SK-N-SH (cell line): ENCODE data around the gene KLC4. TPM values are rescaled to one million over a fixed set of nuclear protein-coding genes. Genes with fewer than 3 reads are reported as not detected.
A peak's percentile ranks its signal among the peaks of the same experiment; 100 is the strongest.

Experiments used
- CTCF ChIA-PET: fragments of 300-600, 350-600 bp; formaldehyde crosslinking; extraction: SDS; loops from one replicate; lab custom pipeline; 2021; lab: Yijun Ruan, JAX
- POLR2A ChIA-PET: fragments of 350-600 bp; sonication (Branson Sonifier 250); formaldehyde crosslinking; extraction: SDS; loops from one replicate; lab custom pipeline; 2020; ENCODE audit warnings: antibody characterized with exemption, inconsistent platforms; lab: Yijun Ruan, JAX
- DNase-seq: peaks from one replicate; pipeline ENCODE4 v3.0.0; 2012
- H2AFZ ChIP-seq: fragments of 200-600 bp; sonication (generic); 2 replicates; pipeline ENCODE4 v1.8.1; 2016; ENCODE audit warnings: antibody characterized with exemption, mild to moderate bottlenecking, low read depth
- H3F3A ChIP-seq: fragments of 200-600 bp; sonication (generic); replicated peaks from 2 replicates; pipeline ENCODE3; 2016; ENCODE audit warnings: antibody characterized with exemption, mild to moderate bottlenecking; ENCODE audit not compliant: insufficient read depth
- H3K27ac ChIP-seq, 2 experiments: fragments of 200-500 bp in 1 of 2; fragments of 200-600 bp in 1 of 2; sonication (Bioruptor generic) in 1 of 2; sonication (generic), shearing (Covaris generic) in 1 of 2; 2 replicates each; pipeline versions ENCODE4 v1.5.1 to v1.6.1; 2014 to 2016; ENCODE audit warnings: low read depth in 2 of 2, inconsistent platforms in 1 of 2, low read length in 1 of 2, mild to moderate bottlenecking in 1 of 2, mixed read lengths in 1 of 2
- H3K27me3 ChIP-seq: fragments of 200-600 bp; sonication (generic), shearing (Covaris generic); 2 replicates; pipeline ENCODE4 v1.6.1; 2016; ENCODE audit warnings: mixed run types; ENCODE audit not compliant: insufficient read depth
- H3K36me3 ChIP-seq, 2 experiments: fragments of 200-500 bp in 1 of 2; fragments of 200-600 bp in 1 of 2; sonication (Bioruptor generic) in 1 of 2; sonication (generic) in 1 of 2; replicated peaks in 1 of 2; 2 replicates each; pipeline versions ENCODE3 to v1.5.1; 2014 to 2016; ENCODE audit warnings: low read length in 1 of 2, mild to moderate bottlenecking in 1 of 2; ENCODE audit not compliant: insufficient read depth in 2 of 2, control insufficient read depth in 1 of 2
- H3K4me1 ChIP-seq, 2 experiments: fragments of 200-500 bp in 1 of 2; fragments of 200-600 bp in 1 of 2; sonication (Bioruptor generic) in 1 of 2; sonication (generic), shearing (Covaris generic) in 1 of 2; 2 replicates each; pipeline versions ENCODE4 v1.5.1 to v1.6.1; 2014 to 2016; ENCODE audit warnings: low read depth in 1 of 2, low read length in 1 of 2, mixed run types in 1 of 2; ENCODE audit not compliant: insufficient read depth in 2 of 2, control insufficient read depth in 1 of 2
- H3K4me2 ChIP-seq: fragments of 200-600 bp; sonication (generic), shearing (Covaris generic); 2 replicates; pipeline ENCODE4 v1.6.1; 2017; ENCODE audit warnings: mixed run types
- H3K4me3 ChIP-seq, 2 experiments: fragments of 200-500 bp in 1 of 2; fragments of 200-600 bp in 1 of 2; sonication (Bioruptor generic) in 1 of 2; sonication (generic), shearing (Covaris generic) in 1 of 2; 2 replicates each; pipeline versions ENCODE4 v1.5.1 to v1.8.1; 2014 to 2016; ENCODE audit warnings: low read depth in 2 of 2, inconsistent platforms in 1 of 2, low read length in 1 of 2, mild to moderate bottlenecking in 1 of 2, mixed read lengths in 1 of 2, moderate library complexity in 1 of 2
- H3K79me2 ChIP-seq: fragments of 200-600 bp; sonication (generic); 2 replicates; pipeline ENCODE4 v1.8.1; 2017; ENCODE audit warnings: mild to moderate bottlenecking; ENCODE audit not compliant: insufficient read depth
- H3K9ac ChIP-seq: fragments of 200-600 bp; sonication (generic); 2 replicates; pipeline ENCODE4 v1.6.1; 2017; ENCODE audit warnings: mixed run types
- H3K9me2 ChIP-seq: fragments of 200-600 bp; sonication (generic); 2 replicates; pipeline ENCODE4 v1.6.1; 2017; ENCODE audit warnings: mixed run types
- H3K9me3 ChIP-seq: fragments of 200-600 bp; sonication (generic); 2 replicates; pipeline ENCODE4 v1.6.1; 2017; ENCODE audit warnings: mixed run types, mild to moderate bottlenecking, moderate library complexity
- H4K20me1 ChIP-seq: fragments of 200-600 bp; sonication (generic); 2 replicates; pipeline ENCODE4 v1.6.1; 2017; ENCODE audit warnings: mild to moderate bottlenecking, mixed run types; ENCODE audit not compliant: insufficient read depth
- CHD2 ChIP-seq: fragments of 150-350 bp; IDR thresholded peaks from 2 replicates; pipeline ENCODE4 v1.6.1; 2018; ENCODE audit warnings: low read length; ENCODE audit not compliant: partially characterized antibody
- ELF1 ChIP-seq: IDR thresholded peaks from 2 replicates; pipeline ENCODE4 v1.4.0; 2012
- EZH2phosphoT487 ChIP-seq: fragments of 200-600 bp; sonication (generic); IDR thresholded peaks from 2 replicates; pipeline ENCODE4 v1.6.1; 2017; ENCODE audit warnings: low read depth, mixed run types, mild to moderate bottlenecking, antibody characterized with exemption, moderate library complexity, borderline replicate concordance
- FOXM1 ChIP-seq: IDR thresholded peaks from 2 replicates; pipeline ENCODE4 v1.4.0; 2012; ENCODE audit warnings: low read depth, mild to moderate bottlenecking
- GABPA ChIP-seq: IDR thresholded peaks from 2 replicates; pipeline ENCODE4 v1.4.0; 2012; ENCODE audit warnings: low read depth, mild to moderate bottlenecking
- MXI1 ChIP-seq: IDR thresholded peaks from 2 replicates; pipeline ENCODE4 v1.6.1; 2012; ENCODE audit warnings: mild to moderate bottlenecking, low read depth, low read length, improper control_type of control experiment
- NRF1 ChIP-seq: IDR thresholded peaks from 2 replicates; pipeline ENCODE4 v1.6.1; 2012; ENCODE audit warnings: low read depth, mild to moderate bottlenecking, low read length
- RAD21 ChIP-seq: IDR thresholded peaks from 2 replicates; pipeline ENCODE4 v1.6.1; 2012; ENCODE audit warnings: mild to moderate bottlenecking, low read length
- RXRA ChIP-seq: IDR thresholded peaks from 2 replicates; pipeline ENCODE4 v1.4.0; 2012; ENCODE audit warnings: low read depth, mild to moderate bottlenecking, borderline replicate concordance
- TAF1 ChIP-seq: IDR thresholded peaks from 2 replicates; pipeline ENCODE4 v1.6.1; 2012; ENCODE audit warnings: low read depth, mild to moderate bottlenecking, low read length, moderate library complexity, borderline replicate concordance
- TEAD4 ChIP-seq: IDR thresholded peaks from 2 replicates; pipeline ENCODE4 v1.4.0; 2012; ENCODE audit warnings: mild to moderate bottlenecking, borderline replicate concordance; ENCODE audit not compliant: insufficient read depth
- YY1 ChIP-seq: IDR thresholded peaks from 2 replicates; pipeline ENCODE4 v1.4.0; 2012; ENCODE audit warnings: low read depth, mild to moderate bottlenecking
- WGBS: methylation state at CpG from one replicate; pipeline ENCODE4 v1.1.6; 2017; ENCODE audit warnings: low lambda C conversion rate; 5-methylcytosine and 5-hydroxymethylcytosine counted together
- polyA plus RNA-seq, 3 experiments: library from polyadenylated mRNA; depleted of rRNA; stranded (reverse); fragments of >200 nt; gene quantifications; 2 replicates each; pipeline ENCODE4 v1.2.3, GENCODE V29; 2012
- TF ChIP-seq, protein P1 (sequence below): IDR thresholded peaks from 2 replicates; pipeline ENCODE4 v1.4.0; 2012; ENCODE audit warnings: low read depth, borderline replicate concordance
- TF ChIP-seq, protein P2 (sequence below): IDR thresholded peaks from 2 replicates; pipeline ENCODE4; 2012
- TF ChIP-seq, protein P3 (sequence below): IDR thresholded peaks from 2 replicates; pipeline ENCODE4 v1.4.0; 2012; ENCODE audit warnings: low read depth
- TF ChIP-seq, protein P4 (sequence below): IDR thresholded peaks from 2 replicates; pipeline ENCODE4 v1.6.1; 2012; ENCODE audit warnings: mild to moderate bottlenecking, low read depth, low read length, moderate library complexity
- TF ChIP-seq, protein P5 (sequence below): IDR thresholded peaks from 2 replicates; pipeline ENCODE4 v1.4.0; 2012; ENCODE audit warnings: low read depth, borderline replicate concordance

The KLC4 gene
- polyA plus RNA-seq, 1 of the 3 experiments (the other 2 are of a cell fraction), result 17.5 TPM

DNA sequence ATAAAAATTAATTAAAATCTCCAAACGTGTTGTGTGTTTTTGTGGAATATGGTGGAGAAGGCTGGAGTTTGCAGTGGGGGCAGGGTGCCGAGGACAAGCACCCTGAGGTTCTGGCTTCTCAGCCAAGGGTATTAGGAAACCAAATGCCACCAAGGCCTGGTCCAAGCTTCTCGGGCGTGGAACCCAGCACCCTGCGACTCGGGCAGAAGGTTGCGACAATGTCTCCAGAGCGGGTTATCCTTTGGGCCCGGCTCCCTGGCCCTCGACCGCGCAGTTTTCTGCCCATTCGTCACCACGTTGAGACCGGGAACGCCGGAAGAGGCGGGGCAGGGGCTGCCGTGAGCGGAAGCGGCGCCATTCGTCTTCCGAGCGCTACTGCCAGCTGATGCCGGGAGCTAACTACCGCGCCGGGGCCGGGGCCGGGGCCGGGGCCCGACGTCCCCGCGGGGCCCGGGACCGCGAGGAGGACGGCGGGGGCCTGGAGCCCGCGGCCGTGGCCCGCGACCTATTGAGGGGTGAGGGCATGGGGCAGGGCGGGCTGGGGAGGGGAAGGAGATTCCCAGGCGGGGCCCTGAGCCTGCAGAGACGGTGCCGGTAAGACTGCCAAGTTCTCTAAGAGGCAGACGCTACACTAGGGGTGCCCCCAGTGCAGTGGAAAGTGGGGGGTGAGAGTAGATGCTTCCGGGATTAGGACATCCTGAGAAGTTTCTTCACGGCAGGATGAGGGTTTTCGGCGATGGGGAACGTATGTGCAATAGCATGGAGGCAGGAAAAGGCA is 38.0 kb upstream of the KLC4 start, which contains the start of gene RRP36 (continued):
- TF ChIP-seq CHD2, result peak; percentile 45

DNA sequence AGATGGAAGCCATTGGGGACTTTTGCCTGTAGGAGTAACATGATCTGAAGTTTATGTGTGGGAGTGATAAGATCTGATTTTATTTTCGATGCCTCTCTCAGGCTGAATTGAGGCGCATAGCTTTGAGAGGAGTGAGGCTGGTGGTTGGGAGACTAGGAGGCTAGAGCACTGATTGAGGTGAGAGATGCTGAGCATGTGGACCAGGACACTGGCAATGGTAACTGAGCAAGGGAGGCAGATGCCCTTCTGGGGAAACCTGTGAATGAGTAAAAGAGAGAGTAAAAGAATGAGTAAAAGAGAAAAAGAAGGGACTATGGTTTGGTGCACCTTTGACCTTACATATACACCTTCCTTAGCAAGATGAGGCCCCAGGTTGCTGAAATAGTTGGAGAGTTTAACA is 35.0 kb upstream of the KLC4 start:
- Histone ChIP-seq H3K27ac (no peak overlapping the region), H3K4me1 (peaks cover 8 to 14% of the 10 kb centered on the region in 2 experiments; a peak in 3 of 4 replicates), H3F3A (peaks cover 44% of the 10 kb centered on the region), H4K20me1 (peaks cover 10% of the 10 kb centered on the region; the same call in 1 of the 2 replicates), H3K9me3 (no peaks in the 10 kb centered on the region), H3K4me3 (no peak overlapping the region), H3K36me3 (peaks cover 36 to 59% of the 10 kb centered on the region in 2 experiments), H2AFZ (no peak overlapping the region), H3K4me2 (no peak overlapping the region), H3K9ac (no peak overlapping the region), H3K79me2 (peaks cover 46% of the 10 kb centered on the region), H3K9me2 (no peaks in the 10 kb centered on the region), H3K27me3 (no peaks in the 10 kb centered on the region)
- DNase-seq, result no peak
- no peak for TF ChIP-seq TEAD4
- no peak for TF ChIP-seq MXI1
- TF ChIP-seq RXRA, result no peak
- no peak for TF ChIP-seq NRF1
- POLR2A ChIA-PET, result interaction anchor here (1.2 to 1.3 kb wide), 2 partner anchors 27 to 119 kb away, joined by 3 read pairs; no protein-coding TSS in a partner anchor
- CTCF ChIA-PET, result interaction anchor here (1.6 to 2.4 kb wide), 2 partner anchors 12 to 119 kb away, joined by 3 to 5 read pairs; no protein-coding TSS in a partner anchor
- 63% methylated on average over 2 of the region's 2 CpGs for WGBS

DNA sequence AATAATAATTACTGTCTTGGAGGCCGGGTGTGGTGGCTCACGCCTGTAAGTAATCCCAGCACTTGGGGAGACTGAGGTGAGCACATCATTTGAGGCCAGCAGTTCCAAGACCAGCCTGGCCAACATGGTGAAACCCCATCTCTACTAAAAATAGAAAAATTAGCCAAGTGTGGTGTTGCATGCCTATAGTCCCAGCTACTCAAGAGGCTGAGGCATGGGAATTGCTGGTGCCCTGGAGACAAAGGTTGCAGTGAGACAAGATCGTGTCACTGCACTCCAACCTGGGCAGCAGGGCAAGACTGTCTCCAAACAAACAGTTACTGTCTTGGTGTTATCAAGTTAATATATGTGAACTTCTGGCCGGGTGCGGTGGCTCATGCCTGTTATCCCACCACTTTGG is 33.1 kb upstream of the KLC4 start:
- WGBS, result 97% methylated on average over 5 of the region's 5 CpGs
- Histone ChIP-seq H3K4me3 (no peak overlapping the region), H3K9me3 (no peaks in the 10 kb centered on the region), H2AFZ (no peak overlapping the region), H3K9me2 (no peaks in the 10 kb centered on the region), H3K4me2 (no peak overlapping the region), H3K4me1 (peaks cover 4 to 8% of the 10 kb centered on the region in 2 experiments; a peak in 3 of 4 replicates), H3F3A (peaks cover 34% of the 10 kb centered on the region), H4K20me1 (peaks cover 10% of the 10 kb centered on the region; the same call in 1 of the 2 replicates), H3K36me3 (peaks cover 33 to 71% of the 10 kb centered on the region in 2 experiments), H3K27ac (no peak overlapping the region), H3K9ac (no peak overlapping the region), H3K79me2 (peaks cover 43% of the 10 kb centered on the region), H3K27me3 (no peaks in the 10 kb centered on the region)
- ChIA-PET CTCF (interaction anchor here (1.0 to 1.8 kb wide), 3 partner anchors 14 to 118 kb away, joined by 3 to 5 read pairs (median 3); no protein-coding TSS in a partner anchor), POLR2A (interaction anchor here (1.1 kb wide), 1 partner anchor 36 kb away, joined by 4 read pairs; no protein-coding TSS in a partner anchor)
- no peak for DNase-seq
- TF ChIP-seq, protein P1, sequence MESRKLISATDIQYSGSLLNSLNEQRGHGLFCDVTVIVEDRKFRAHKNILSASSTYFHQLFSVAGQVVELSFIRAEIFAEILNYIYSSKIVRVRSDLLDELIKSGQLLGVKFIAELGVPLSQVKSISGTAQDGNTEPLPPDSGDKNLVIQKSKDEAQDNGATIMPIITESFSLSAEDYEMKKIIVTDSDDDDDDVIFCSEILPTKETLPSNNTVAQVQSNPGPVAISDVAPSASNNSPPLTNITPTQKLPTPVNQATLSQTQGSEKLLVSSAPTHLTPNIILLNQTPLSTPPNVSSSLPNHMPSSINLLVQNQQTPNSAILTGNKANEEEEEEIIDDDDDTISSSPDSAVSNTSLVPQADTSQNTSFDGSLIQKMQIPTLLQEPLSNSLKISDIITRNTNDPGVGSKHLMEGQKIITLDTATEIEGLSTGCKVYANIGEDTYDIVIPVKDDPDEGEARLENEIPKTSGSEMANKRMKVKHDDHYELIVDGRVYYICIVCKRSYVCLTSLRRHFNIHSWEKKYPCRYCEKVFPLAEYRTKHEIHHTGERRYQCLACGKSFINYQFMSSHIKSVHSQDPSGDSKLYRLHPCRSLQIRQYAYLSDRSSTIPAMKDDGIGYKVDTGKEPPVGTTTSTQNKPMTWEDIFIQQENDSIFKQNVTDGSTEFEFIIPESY, result no peak
- TF ChIP-seq ELF1 (no peak), YY1 (no peak), FOXM1 (no peak), TAF1 (no peak), EZH2phosphoT487 (no peak), RAD21 (no peak), GABPA (no peak)
- TF ChIP-seq, protein P2, sequence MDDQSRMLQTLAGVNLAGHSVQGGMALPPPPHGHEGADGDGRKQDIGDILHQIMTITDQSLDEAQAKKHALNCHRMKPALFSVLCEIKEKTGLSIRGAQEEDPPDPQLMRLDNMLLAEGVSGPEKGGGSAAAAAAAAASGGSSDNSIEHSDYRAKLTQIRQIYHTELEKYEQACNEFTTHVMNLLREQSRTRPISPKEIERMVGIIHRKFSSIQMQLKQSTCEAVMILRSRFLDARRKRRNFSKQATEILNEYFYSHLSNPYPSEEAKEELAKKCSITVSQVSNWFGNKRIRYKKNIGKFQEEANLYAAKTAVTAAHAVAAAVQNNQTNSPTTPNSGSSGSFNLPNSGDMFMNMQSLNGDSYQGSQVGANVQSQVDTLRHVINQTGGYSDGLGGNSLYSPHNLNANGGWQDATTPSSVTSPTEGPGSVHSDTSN, result no peak
- TF ChIP-seq, protein P3, sequence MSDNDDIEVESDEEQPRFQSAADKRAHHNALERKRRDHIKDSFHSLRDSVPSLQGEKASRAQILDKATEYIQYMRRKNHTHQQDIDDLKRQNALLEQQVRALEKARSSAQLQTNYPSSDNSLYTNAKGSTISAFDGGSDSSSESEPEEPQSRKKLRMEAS, result no peak
- TF ChIP-seq, protein P4, sequence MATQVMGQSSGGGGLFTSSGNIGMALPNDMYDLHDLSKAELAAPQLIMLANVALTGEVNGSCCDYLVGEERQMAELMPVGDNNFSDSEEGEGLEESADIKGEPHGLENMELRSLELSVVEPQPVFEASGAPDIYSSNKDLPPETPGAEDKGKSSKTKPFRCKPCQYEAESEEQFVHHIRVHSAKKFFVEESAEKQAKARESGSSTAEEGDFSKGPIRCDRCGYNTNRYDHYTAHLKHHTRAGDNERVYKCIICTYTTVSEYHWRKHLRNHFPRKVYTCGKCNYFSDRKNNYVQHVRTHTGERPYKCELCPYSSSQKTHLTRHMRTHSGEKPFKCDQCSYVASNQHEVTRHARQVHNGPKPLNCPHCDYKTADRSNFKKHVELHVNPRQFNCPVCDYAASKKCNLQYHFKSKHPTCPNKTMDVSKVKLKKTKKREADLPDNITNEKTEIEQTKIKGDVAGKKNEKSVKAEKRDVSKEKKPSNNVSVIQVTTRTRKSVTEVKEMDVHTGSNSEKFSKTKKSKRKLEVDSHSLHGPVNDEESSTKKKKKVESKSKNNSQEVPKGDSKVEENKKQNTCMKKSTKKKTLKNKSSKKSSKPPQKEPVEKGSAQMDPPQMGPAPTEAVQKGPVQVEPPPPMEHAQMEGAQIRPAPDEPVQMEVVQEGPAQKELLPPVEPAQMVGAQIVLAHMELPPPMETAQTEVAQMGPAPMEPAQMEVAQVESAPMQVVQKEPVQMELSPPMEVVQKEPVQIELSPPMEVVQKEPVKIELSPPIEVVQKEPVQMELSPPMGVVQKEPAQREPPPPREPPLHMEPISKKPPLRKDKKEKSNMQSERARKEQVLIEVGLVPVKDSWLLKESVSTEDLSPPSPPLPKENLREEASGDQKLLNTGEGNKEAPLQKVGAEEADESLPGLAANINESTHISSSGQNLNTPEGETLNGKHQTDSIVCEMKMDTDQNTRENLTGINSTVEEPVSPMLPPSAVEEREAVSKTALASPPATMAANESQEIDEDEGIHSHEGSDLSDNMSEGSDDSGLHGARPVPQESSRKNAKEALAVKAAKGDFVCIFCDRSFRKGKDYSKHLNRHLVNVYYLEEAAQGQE, result no peak
- TF ChIP-seq, protein P5, sequence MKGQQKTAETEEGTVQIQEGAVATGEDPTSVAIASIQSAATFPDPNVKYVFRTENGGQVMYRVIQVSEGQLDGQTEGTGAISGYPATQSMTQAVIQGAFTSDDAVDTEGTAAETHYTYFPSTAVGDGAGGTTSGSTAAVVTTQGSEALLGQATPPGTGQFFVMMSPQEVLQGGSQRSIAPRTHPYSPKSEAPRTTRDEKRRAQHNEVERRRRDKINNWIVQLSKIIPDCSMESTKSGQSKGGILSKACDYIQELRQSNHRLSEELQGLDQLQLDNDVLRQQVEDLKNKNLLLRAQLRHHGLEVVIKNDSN, result no peak
